ENCODE measurements around the gene BLOC1S4.
A peak's percentile ranks its signal among the peaks of the same experiment; 100 is the strongest.

Gene BLOC1S4

DNA sequence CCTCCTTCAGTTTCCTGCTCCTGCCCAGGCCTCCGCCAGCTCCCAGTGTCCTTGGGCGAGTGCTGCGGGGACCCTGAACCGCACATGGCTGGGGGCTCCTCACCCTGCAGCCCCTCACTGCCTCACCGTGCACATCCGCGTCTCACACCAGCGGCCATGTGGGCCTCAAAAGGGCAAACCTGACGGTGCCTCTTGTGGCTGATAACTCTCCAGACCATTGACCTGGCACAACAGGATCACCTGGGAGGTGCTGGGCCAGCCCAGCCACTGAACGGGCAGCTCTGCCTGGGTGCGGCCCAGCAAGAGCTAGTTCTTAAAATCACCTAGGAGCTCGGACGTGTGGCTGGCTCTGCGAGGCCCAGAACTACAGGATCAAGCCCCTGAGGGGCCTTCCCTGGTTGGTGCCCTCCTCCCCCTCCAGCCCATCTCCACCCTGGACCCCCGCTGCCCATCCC is 26.4 kb upstream of the BLOC1S4 start:
- DNase-seq (ENCODE audit: low read depth in 2 of 3, low spot score in 2 of 3): no peak

DNA sequence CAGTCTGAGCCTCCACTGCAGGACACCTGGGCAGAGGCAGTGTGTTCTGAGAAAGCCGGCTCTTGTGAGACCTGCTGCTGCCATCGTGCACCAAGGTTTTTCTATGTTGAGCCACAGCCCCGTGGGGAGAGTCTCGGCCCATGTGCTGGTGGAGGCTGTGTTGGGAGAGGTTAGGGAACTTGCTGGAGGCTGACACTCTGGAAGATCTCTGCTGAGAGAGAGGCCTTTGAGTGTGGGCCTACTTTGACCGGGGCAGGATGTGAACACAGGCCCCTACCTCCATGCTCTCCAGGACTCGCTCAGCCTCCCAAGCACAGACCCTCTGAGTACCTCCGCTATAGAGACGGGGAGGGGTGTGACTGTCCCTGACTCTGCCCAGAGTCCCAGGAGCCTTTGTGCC is 23.6 kb upstream of the BLOC1S4 start:
- DNase-seq (ENCODE audit: low read depth in 2 of 3, low spot score in 2 of 3): no peak

DNA sequence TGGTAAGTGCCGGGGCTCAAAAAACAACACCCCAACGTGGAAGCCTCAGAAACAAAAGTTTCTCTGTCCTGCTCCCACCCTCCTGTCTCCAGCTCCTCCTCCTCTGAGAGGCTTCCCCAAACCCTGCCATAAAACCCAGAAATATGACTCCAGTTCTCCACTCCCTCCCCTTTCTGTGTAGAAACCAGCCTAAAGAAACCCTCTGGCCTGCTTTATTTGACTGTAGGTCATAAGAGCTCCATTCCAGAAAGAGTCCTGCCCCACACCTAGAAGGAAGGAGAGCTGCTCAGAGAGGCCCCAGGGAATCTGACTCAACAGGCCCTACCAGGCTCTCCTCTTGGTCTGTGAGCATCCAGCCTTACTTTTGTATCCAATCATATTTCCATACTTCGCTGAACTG is 23.2 kb upstream of the BLOC1S4 start:
- DNase-seq (ENCODE audit: low read depth in 2 of 3, low spot score in 2 of 3): no peak

DNA sequence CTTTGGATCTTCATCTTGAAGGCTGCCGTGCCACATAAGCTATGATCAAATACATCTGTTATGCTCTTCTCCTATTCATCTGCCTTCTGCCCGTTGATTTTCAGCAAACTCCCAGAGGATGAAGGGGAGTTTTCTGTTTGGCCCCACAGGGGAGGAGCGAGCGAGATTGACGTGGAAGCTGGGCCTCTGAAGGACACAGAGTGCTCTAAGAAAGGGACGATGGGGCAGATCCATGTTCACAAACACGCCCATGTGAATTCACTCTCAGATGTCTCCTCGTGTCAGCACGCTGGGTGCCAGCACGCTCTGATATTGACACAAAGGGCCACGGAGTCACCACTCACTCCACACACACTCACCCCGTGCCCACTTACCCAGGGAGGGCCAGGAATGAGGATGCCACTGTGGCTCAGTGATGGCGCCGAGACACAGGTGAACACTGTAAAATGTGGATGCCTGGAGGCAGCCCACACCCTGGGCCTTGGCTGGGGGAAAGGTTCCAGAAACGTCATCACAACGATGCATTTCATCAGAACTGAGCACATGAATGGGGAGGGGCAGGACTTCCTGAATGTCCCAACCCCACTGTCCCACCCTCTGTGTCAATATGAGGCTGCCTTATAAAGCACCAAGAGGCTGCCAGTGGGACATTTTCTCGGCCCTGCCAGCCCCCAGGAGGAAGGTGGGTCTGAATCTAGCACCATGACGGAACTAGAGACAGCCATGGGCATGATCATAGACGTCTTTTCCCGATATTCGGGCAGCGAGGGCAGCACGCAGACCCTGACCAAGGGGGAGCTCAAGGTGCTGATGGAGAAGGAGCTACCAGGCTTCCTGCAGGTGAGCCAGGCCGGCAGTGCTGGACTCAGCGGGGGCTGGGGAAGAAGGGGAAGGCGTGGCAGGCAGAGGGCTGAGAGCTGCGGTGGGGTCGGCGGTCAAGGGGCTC is 22.5 kb upstream of the BLOC1S4 start, which contains the start of gene S100P:
Gene S100P, plus strand, starts transcription at position 648 of the 946 bp plus-strand sequence. Its CDS starts 55 bp downstream, at position 703.
- no peak for DNase-seq (ENCODE audit: low read depth in 2 of 3, low spot score in 2 of 3)

DNA sequence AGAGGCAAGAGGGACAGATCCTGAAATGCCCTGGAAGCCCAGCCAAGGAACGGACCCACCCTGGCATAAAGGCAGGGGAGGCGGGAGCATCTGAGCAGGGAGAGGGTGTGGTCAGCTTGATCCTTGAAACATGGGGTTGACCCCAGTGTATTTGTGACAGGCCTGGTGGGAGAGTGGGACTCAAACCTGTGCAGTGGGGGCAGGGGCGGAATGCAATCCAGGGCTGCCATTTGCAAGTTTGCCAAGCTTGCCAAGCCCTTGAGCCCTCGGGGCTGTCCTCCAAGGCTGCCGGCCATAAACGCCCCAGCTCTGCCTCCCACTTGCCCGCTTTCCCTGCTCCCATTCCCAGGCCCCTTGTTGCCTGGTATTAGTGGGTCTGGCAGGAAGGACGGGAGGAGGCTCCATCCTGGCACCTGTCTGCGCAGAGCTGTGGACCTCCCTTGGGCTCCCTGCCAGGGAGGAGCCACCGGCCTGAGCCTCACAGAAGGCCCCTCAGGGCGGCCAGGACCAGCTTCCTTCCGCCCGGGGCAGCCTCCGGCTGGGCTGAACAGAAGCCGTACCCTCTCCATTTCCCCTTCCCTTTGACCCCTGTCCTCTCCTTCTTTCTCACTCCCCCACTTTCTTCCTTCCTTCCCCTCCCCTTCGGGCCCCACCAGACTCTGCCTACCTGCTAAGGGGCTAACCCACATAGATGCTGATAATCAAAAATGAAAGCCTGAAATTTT is 21.6 kb upstream of the BLOC1S4 start:
- no peak for DNase-seq (ENCODE audit: low read depth in 2 of 3, low spot score in 2 of 3)

DNA sequence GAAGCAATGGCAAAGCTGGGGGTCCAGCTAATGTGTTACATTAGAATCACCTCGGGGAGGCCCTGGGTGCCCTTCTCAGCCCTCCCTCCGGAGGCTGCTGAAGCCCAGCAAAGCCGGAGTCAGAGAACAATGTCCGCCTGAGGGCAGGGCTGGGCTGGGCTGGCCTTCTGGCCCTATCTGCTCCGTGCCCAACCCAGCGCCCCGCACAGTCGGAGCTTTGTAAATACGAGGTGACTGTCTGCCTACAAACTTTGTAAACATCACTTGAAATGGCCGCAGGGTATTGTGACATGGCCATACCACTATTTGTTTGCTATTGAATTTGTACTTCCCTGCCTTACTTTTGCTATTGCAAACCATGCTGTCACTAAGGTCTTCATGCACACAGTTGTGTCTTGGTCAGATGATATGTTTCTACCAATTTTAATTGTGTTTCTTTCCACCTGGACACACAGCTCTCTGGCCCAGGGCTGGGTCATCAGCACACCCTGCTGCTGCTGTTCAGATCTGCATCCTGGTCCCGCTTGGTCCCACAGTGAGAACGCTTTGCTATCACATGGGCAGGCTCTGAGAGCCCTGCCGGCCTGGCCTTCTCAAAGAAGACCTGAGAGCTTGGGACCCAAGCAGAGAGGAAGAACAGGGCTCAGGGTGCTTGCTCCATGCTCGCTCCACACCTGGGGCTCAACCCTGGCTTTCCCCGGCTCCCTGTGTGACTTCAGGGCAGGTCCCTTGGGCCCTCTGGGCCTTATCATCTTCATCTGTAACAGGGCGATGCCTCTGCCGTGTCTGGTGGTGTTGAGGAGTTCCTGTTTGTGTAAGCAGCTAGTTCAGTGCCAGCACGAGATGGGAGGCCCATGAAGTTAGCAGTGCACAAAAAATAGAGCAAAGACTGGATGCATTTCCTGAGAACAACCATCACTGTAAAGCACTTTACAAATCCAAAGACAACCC is 20.0 kb upstream of the BLOC1S4 start:
- no peak for DNase-seq (ENCODE audit: low read depth in 2 of 3, low spot score in 2 of 3)

DNA sequence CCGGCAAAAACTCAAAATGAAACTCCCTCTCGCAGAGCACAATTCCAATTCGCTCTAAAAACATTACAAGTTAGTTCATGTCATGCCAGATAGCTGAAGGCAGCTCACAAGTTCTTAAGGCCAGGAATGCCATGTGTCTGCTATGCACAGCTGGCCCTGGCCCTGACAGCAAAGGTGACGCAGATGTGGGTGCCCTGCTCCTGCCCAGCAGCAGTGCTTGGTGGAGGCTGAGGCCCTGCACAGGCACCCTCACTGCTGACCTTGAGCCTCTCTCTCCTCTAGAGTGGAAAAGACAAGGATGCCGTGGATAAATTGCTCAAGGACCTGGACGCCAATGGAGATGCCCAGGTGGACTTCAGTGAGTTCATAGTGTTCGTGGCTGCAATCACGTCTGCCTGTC is 19.4 kb upstream of the BLOC1S4 start:
- no peak for DNase-seq (ENCODE audit: low read depth in 2 of 3, low spot score in 2 of 3)

DNA sequence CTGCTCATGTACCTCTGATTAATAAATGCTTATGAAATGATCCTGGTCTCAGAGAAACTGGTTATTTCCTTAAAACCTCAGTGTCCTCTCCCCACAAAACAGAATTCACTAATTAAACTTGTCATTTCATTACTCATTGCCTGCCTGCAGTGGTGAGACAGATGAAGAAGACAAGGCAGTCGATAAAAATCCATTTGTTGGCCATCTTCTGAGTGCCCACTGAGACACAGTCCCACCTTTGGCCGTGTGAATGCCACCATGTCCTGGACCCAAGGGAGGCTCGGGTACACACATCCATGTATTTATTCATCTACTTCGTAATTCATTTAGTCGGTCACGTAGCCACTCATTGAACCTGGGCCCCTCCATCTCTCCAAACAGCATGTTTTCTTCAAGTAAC is 18.8 kb upstream of the BLOC1S4 start:
- DNase-seq (ENCODE audit: low read depth in 2 of 3, low spot score in 2 of 3): no peak

DNA sequence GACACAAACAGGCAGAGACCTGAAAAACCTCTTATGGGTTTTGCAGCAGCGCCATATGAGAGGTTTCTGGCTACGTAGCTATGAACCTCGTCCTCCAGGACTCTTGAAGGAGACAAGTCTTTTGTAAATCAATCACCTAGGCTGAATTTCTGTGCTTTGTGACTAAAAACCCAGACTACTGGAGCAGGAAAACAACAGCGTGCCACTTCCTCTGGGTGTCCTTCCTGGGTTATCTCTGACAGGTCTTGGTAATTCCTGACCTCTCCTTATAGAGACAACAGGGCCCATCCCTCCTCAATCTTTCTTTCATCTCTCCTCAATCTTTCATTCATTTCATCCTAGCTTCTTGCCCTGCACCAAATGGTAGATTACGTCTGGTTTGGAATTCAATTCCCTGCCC is 16.6 kb upstream of the BLOC1S4 start:
- DNase-seq (ENCODE audit: low read depth in 2 of 3, low spot score in 2 of 3): no peak

DNA sequence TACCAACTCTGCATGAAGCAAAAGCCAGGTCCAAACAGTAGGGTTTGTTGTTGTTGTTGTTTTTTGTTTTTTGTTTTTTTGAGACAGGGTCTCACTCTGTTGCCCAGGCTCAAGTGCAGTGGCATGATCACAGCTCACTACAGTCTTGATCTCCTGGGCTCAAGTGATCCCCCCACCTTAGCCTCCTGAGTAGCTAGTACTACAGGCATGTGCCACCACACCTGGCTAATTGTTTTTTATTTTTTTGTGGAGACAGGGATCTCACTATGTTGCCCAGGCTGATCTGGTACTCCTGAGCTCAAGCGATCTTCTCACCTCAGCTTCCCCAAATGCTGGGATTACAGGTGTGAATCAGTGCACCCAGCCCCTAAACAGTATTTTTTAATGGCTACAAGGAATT is 16.1 kb upstream of the BLOC1S4 start:
- no peak for DNase-seq (ENCODE audit: low read depth in 2 of 3, low spot score in 2 of 3)

DNA sequence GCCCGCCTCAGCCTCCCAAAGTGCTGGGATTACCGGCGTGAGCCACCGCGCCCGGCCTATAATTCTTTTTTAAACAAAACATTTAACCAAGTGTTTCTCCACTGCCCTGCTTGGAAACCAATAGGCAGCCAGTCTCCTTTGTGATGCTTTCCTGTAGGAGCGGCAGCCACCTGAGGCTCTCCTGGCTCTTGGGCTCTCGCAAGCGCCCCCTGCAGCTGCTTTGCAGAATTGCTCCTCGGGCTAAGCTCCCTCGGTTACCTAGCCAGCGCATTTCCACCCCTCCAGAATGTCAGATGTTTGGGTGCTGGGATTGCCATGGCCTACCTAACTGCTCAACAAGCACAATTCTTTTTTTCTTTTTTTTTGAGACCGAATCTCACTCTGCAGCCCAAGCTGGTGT is 14.6 kb upstream of the BLOC1S4 start:
- no peak for DNase-seq (ENCODE audit: low read depth in 2 of 3, low spot score in 2 of 3)

DNA sequence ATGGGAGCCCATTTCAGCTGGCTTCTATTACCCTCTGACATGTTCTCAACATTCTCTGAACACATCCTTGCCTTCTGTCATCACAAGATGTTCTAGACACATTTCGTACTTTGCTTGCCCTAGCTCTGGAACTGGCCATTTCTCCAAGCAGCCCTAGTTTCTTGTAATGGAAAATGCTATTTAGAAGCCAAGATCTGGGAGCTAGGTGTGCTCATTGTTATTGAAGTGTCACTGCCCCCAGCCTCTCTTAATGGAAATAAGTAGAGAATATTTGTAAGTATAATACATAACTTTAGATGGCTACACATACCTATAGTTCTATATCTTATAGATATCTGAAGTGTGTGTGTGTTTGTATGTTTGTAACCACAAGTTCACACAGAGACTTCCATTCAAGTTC is 13.2 kb upstream of the BLOC1S4 start:
- DNase-seq (ENCODE audit: low read depth in 2 of 3, low spot score in 2 of 3): no peak

DNA sequence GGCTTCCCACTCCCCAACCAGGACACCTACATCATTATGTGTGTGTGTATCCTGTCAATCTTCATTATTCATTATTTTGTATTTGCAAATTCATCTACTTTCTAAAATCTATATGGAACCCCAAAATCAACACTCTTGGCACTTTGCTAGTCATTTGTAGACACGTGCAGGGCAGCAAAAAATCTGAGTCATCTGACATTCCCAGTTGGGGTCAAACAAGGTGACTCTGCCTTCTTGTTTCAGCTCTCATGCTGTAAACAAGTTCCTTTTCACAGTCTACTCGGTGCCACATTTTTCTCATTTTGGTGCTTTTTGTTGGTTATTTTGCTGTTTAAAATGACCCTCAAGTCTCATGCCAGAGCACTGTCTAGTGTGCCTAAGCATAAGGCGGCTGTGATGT is 12.2 kb upstream of the BLOC1S4 start:
- no peak for DNase-seq (ENCODE audit: low read depth in 2 of 3, low spot score in 2 of 3)

DNA sequence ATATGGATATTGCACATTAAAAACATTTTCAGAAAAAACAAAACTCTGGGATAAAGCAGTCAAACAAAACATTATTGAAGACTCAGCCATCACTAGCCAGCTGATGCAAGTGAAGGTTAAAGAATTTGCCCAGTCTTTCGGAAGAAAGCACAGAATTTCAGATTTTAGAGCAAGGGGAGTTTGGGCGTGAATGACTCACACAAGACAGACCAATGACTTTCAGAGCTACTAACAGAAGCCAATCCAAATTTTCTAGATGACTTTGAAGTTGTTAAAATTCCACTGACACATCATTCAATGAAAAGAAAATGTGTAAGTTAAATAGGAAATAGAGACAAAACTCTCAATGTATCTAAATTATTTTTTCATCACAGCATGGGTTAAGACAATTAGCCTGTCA is 10.3 kb upstream of the BLOC1S4 start:
- no peak for DNase-seq (ENCODE audit: low read depth in 2 of 3, low spot score in 2 of 3)

DNA sequence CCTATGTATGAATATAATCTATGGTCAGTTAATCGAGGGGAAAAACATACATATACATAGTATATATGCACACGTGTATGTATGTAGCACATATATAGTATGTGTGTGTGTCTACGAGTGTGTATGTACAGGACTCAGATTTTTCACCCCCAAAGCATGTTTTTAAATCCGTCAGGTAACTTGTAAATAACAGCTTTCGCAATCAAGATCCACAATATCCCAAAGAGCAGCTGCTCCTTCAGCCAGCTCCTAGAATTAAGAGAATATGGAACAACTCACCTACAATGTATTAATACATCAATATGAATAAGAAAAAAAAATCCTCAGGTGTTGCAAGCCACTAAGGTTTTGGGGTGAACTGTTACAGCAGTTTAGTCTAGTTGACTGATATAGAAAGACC is 9.8 kb upstream of the BLOC1S4 start:
- DNase-seq (ENCODE audit: low read depth in 2 of 3, low spot score in 2 of 3): no peak

DNA sequence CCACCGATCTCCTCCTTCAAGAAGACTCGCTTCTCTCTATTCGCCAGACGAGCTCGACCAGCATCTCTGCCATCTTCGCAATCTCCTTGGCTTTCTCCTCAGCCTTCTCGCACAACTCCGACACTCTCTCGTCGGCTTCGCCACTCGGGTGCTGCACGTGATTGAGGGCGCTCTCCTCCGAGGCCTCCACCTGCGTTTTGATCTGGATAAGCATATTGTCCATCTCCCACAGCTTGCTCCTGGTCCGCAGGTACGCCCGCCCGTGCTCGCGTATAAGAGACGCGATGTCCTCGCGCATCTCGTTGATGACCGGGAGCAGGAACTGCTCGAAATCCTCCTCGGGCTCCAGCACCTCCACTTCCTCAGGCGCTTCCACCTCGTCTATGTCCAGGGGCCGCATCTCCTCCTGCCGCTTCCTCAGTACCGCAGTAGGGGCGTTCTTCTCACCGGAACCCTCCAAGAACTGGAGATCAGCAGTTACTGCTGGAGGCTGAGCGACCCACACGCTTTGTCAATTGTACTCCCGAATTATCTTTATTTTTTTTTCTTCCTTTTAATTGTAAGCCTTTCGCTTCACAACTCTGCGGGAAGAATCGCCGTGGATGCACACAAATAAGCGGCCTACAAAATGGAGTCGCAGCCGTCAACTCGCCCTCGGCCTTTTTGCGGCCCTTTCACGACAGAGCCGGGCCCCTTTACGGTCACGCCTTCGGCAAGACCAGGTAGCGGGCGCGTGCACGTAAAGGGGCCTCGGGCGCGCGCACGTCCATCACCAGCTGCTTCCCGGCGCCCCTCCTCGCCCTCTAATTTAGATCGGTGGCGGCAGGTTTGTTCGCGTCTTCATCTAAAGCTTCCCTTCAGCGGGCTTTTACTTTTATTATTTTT is 6.5 kb upstream of the BLOC1S4 start, which contains the start of gene MRFAP1L1:
Gene MRFAP1L1, minus strand, starts transcription at position 636 of the 885 bp plus-strand sequence. Its CDS starts 236 bp downstream, at position 400.
- peak; percentile 83 to 89 (median 86) for DNase-seq (ENCODE audit: low read depth in 2 of 3, low spot score in 2 of 3)

DNA sequence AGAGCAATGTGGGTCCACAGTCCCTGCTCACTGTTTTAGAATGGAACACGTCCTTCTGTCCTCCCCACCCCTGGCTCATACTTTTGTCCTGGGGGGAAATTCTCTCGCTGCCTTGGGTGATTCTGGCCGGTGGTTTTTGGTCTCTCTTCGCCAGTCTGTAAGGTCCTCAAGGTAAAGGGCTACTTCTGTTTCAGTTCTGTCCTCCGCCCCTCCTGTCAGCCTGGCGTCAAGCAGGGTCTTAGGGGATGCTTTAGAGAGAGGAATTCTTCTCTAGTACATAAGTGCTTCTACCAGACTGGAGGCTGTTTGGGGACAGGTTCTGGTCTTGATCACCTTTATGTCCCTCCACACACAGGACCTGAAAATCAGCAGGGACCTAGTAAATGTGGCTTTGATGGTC is 5.7 kb upstream of the BLOC1S4 start:
- no peak for DNase-seq (ENCODE audit: low read depth in 2 of 3, low spot score in 2 of 3)

DNA sequence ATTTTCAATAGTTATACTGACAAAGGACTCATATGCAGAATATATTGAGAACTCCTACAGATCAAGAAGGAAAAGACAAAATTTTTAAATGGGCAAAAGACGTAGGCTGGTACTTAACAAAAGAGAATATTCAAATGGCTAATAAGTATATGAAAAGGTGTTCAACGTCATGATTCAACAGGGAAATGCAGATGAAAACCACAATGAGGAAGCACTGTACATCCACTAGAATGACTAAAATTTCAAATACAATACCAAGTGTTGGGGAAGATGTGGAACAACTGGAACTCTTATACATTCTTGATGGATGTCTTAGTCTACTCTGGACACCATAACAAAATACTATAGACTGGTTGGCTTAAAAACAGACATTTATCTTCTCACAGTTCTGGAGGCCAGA is 5.0 kb upstream of the BLOC1S4 start:
- no peak for DNase-seq (ENCODE audit: low read depth in 2 of 3, low spot score in 2 of 3)

DNA sequence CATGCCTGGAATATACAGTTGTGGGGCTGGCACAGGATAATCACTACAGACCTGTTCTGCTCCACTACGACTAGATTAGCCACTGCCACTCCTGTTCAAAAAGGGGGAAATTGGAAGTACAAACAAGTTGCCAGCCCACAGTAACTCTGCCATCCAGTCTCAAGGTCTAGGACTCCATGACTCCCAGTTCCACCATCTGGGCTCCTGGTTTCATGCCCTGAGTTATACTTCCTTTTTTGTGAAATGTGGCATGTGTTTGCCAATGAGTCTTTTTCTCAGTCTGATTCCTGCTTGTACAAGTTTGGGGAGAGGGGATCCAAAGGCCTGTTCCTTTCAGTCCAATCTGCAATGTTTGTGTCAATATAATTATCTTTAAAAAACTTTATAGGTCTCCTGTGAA is 1.0 kb upstream of the BLOC1S4 start:
- no peak for DNase-seq (ENCODE audit: low read depth in 2 of 3, low spot score in 2 of 3)

DNA sequence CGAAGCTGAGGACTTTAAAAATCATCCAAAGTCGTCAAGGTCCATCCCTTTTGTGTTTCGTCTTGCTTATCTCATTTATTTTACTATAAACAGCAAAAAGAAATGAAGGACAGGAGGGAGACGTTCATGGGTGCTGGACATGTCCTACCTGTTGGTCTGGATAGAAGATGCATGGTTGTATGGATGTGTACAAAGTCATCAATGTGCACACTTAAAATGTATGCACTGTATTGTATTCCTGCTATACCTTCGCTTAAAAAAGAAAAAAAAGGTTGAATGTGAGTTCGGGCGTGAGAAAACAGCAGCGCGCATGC is 313 bp upstream of the BLOC1S4 start:
- DNase-seq (ENCODE audit: low read depth in 2 of 3, low spot score in 2 of 3): no peak

Data from activated CD8-positive, alpha-beta memory T cell treated with anti-CD3 and anti-CD28 coated beads for 48 hours (primary cell).